ENCODE measurements around the gene MIER3. TPM values are rescaled to one million over a fixed set of nuclear protein-coding genes. Genes with fewer than 3 reads are reported as not detected.

The MIER3 gene
- total RNA-seq, 2 experiments from 2014 or later = 21.4 to 24.1 TPM

DNA sequence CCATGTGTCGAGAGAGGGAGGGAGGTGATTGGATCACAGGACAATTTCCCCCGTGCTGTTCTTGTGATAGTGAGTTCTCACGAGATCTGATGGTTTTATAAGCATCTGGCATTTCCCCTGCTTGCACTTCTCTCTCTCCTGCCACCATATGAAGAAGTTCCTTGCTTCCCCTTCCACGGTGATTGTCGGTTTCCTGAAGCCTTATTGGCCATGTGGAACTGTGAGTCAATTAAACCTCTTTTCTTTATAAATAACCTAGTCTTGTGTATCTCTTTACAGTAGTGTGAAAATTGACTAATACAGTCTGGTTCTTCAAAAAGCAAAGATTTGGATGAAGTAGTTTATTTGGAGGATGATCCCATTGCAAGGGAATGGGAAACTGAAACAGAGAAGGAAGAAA is 11.3 kb upstream of the MIER3 start:
- ChIA-PET POLR2A (no interaction called here), CTCF (no interaction called here)

GRCh38 chr5:56962286-56962685 is 10.4 kb upstream of the MIER3 start:
- POLR2A ChIA-PET = no interaction called here
- CTCF ChIA-PET = interaction anchor here (1.0 kb wide), 1 partner anchor 14 kb away, joined by 3 read pairs; no protein-coding TSS in a partner anchor

- POLR2A ChIA-PET = no interaction called here
- CTCF ChIA-PET = interaction anchor here (1.0 kb wide), 1 partner anchor 14 kb away, joined by 3 read pairs; no protein-coding TSS in a partner anchor
These were observed 9.8 kb upstream of the MIER3 start for GRCh38 chr5:56961746-56962145.

DNA sequence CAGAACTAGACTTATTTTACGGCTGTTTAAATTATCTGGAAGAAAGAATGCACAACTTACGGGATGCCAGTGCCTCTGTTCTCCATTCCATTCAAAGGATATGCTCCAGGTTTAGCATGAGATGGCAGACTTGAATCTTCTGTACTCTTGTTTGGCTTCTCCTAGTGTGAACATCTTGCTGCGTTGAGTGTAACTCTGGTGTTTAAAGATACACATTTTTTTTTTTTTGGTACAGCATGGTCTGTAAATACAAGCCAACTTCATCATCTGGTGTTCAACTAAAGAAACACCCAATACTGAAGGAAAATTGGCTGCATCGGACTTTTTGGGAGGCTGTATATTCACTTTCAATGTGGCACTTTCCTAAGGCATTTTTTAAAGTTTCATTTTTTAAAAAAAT is 7.4 kb upstream of the MIER3 start:
- POLR2A ChIA-PET = no interaction called here
- CTCF ChIA-PET = no interaction called here

- ChIA-PET POLR2A (no interaction called here), CTCF (no interaction called here)
These were observed 6.7 kb upstream of the MIER3 start for GRCh38 chr5:56958595-56958994.

DNA sequence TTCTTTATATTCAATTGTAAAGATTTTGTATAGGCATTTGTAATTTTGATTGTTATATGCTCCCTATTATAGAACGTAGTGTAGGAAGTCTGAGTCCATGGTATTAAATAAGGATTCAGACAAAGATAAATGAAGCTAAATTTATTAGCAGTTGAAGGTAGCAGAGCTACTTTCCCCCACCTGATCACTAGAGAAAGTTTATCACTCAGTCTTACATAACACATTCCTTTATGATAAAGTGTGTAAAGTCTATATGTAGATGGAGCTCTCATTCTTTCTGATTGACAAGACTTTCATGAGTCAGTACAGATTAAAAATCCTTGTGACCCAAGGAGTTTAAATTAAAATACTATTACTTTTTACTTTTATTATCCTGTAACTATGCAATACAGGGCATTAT is 2.3 kb upstream of the MIER3 start:
- CTCF ChIA-PET = no interaction called here

DNA sequence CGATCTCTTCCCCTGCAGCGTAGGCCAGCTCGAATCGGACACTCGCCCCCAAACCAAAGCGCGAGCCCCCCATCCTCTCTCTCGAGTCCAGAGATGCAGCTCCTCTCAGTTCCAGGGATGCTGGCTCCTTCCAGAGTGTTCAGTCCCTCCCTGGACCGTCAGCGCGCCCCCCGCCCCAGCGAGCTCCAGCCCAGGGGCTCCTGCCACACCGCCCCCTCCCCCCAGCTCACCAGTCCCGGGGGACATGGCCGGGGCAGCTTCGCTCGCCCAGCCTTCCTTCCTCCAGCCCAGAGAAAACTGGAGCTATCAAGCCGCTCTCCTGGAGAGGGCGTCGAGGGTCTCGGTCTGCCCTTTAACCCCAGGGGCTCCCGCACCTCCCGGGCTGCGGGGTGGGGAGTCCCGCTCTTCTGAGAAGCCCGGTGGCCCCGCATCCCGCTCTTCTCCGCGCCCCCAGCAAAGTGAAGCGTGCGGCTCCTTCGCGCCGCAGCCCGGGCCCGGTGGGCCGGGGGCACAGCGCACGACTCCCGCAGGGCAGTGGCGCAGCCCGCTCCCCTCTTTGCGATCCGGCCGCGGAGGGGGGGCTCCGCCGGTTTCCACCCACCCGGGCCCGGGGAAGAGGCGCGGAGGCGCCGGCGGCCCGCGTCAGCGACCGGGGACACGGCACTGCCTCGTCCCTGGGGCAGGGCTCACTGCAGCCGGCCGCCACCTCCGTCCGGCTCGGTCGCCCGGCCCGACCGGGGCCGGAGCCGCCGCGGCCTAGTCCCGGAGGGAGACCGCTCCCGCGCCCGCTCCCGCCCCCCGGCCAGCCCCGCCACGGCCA is 587 bp downstream of the MIER3 start:
- CTCF ChIA-PET = interaction anchor here (0.9 kb wide), 1 partner anchor 233 kb away, joined by 4 read pairs; no protein-coding TSS in a partner anchor
- POLR2A ChIA-PET = interaction anchor here (1.4 kb wide), 2 partner anchors 41 to 222 kb away, joined by 6 to 7 read pairs; partner anchors contain the start of genes GPBP1 and SETD9

More for the DNA sequence above, 2.3 kb upstream of the MIER3 start:
- POLR2A ChIA-PET = no interaction called here

- CTCF ChIA-PET = interaction anchor here (0.9 kb wide), 1 partner anchor 233 kb away, joined by 4 read pairs; no protein-coding TSS in a partner anchor
- POLR2A ChIA-PET = interaction anchor here (1.4 kb wide), 2 partner anchors 41 to 223 kb away, joined by 6 to 7 read pairs; partner anchors contain the start of genes GPBP1 and SETD9
These were observed 1.2 kb downstream of the MIER3 start for GRCh38 chr5:56950626-56951125.

DNA sequence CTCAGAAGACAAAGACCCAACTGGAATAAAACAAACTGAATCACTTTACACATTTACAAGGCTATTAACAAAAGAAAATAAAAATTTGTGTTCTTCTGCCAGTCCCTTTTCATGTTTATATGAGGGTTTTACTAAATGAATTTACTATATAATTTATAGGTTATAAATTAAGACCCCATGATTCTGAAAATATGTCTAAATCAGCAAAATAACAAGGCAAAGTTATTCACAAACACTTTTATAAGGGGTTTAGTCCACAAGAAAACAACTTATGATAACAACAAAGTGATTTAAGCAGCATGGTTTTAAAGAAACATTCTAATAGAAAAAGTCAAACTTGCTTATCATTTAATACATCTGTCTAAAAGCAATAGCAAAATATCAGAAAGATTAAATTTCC is 4.9 kb downstream of the MIER3 start:
- ChIA-PET CTCF (no interaction called here), POLR2A (no interaction called here)

GRCh38 chr5:56941981-56942380 is 9.9 kb downstream of the MIER3 start:
- ChIA-PET CTCF (interaction anchor here (0.6 kb wide), 1 partner anchor 23 kb away, joined by 3 read pairs; no protein-coding TSS in a partner anchor), POLR2A (no interaction called here)

GRCh38 chr5:56938858-56939257 is 13.1 kb downstream of the MIER3 start:
- POLR2A ChIA-PET = no interaction called here
- CTCF ChIA-PET = no interaction called here

- POLR2A ChIA-PET = no interaction called here
- CTCF ChIA-PET = no interaction called here
These were observed 17.6 kb downstream of the MIER3 start for GRCh38 chr5:56934325-56934724.

DNA sequence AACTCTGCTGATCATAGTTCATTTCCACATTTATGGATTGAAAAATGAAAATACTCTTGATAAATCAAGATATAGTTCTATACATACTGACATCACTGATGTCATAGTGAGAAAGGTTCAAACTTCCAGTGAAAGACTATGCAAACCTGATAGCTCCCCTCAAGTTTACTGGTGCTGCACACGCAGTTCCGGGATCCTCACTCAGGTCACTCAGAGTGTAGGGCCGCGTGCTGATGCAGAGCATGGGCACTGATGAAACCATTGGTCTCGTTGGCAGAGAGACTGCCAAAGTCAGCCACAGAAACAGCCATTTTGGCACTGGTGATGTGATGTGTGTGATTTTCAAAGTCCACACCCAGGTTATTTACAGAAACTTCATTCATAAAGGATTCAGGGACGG is 29.0 kb downstream of the MIER3 start:
- POLR2A ChIA-PET = no interaction called here

GRCh38 chr5:56919942-56920662 is 31.8 kb downstream of the MIER3 start:
- CTCF ChIA-PET = no interaction called here
- POLR2A ChIA-PET = no interaction called here

More for the DNA sequence above, 29.0 kb downstream of the MIER3 start:
- CTCF ChIA-PET = no interaction called here

GRCh38 chr5:56918054-56918453 is 33.9 kb downstream of the MIER3 start:
- POLR2A ChIA-PET = interaction anchor here (0.6 to 1.2 kb wide), 2 partner anchors 8 to 183 kb away, joined by 3 to 8 read pairs; no protein-coding TSS in a partner anchor
- CTCF ChIA-PET = no interaction called here

GRCh38 chr5:56917534-56917933 is 34.4 kb downstream of the MIER3 start:
- ChIA-PET CTCF (no interaction called here), POLR2A (interaction anchor here (1.2 kb wide), 1 partner anchor 7 kb away, joined by 3 read pairs; no protein-coding TSS in a partner anchor)

DNA sequence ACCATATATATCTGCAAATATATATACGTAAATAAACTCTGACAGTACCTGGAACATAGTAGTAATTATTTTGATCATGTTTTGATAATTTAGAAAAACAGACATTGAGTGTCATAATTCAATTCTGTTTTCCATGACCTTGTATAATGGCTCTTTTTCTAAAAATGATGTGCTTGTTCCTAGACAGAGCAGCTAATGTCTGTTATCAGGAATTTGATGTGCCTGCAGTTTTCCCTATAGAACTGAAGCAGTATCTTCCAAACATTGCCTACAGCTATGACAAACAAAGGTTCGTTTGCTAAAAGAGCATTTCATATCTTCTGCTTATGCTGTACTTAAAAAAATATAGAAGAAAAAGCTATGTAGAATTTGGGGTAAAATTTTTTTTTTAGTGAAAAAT is 37.2 kb downstream of the MIER3 start:
- POLR2A ChIA-PET = no interaction called here
- CTCF ChIA-PET = no interaction called here

DNA sequence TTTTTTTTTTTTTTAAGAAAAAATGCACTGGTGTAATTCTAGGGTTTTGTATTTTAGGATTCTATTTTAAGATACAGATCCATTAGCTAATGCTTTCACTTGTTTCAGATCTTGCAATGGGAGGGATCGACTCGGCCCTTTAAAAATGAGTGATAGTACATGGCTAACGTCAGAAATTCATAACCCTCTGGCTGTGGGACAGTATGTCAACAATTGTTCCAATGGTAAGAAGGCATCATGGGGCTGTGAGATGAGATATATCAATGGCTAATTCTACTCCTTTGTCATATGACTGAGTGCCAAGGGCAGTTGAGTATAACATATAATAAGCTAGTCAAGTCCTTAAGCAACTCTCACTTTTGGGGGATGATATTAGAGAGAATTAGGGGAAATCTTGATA is 38.2 kb downstream of the MIER3 start:
- POLR2A ChIA-PET = no interaction called here
- CTCF ChIA-PET = no interaction called here

GRCh38 chr5:56910210-56910965 is 41.5 kb downstream of the MIER3 start:
- POLR2A ChIA-PET = interaction anchor here (0.5 to 1.9 kb wide), 5 partner anchors 8 to 265 kb away, joined by 3 to 10 read pairs (median 7); partner anchors contain the start of gene GPBP1
- CTCF ChIA-PET = interaction anchor here (1.2 to 1.6 kb wide), 2 partner anchors 10 to 227 kb away, joined by 4 to 5 read pairs; no protein-coding TSS in a partner anchor

Measured in activated CD8-positive, alpha-beta memory T cell treated with anti-CD3 and anti-CD28 coated beads for 36 hours (primary cell).